ENCODE measurements around the gene MBNL1. TPM values are rescaled to one million over a fixed set of nuclear protein-coding genes. Genes with fewer than 3 reads are reported as not detected.

The MBNL1 gene
- polyA plus RNA-seq, 1 donor from 2014 or later = 12.7 TPM

- H3K36me3 ChIP-seq (ENCODE audit: insufficient read depth, low read length) = no peaks in the 10 kb centered on the region
- no peak overlapping the region for H3K4me3 ChIP-seq (ENCODE audit: low read length)
- H3K27ac ChIP-seq (ENCODE audit: low read length) = no peak overlapping the region
- H3K9me2 ChIP-seq (ENCODE audit: insufficient read depth, low read length) = no peaks in the 10 kb centered on the region
- no peaks in the 10 kb centered on the region for H3K27me3 ChIP-seq (ENCODE audit: insufficient read depth, low read depth, low read length)
- no peaks in the 10 kb centered on the region for H3K79me2 ChIP-seq (replicated peaks; ENCODE audit: insufficient read depth, low read length)
- no peak overlapping the region for H3K9ac ChIP-seq (ENCODE audit: low read length)
- no peaks in the 10 kb centered on the region for H3K9me3 ChIP-seq (ENCODE audit: low read length)
- TF ChIP-seq REST (IDR thresholded peaks at IDR 0.05; ENCODE audit: borderline replicate concordance) (no peak), TAF1 (IDR thresholded peaks at IDR 0.05; ENCODE audit: low read depth) (no peak), EZH2 (IDR thresholded peaks at IDR 0.05; ENCODE audit: borderline replicate concordance, insufficient read depth, low read length, poor library complexity, severe bottlenecking) (no peak), MXI1 (conservative IDR thresholded peaks at IDR 0.05; ENCODE audit: poor library complexity, severe bottlenecking) (no peak), CTCF (IDR thresholded peaks at IDR 0.05; ENCODE audit: poor library complexity, severe bottlenecking) (no peak), POLR2AphosphoS5 (IDR thresholded peaks at IDR 0.05) (no peak), RAD21 (conservative IDR thresholded peaks at IDR 0.05) (no peak)
- no peak overlapping the region for H3K4me2 ChIP-seq (ENCODE audit: low read length)
- H4K20me1 ChIP-seq (ENCODE audit: insufficient read depth) = no peaks in the 10 kb centered on the region
- no peak overlapping the region for H2AFZ ChIP-seq (ENCODE audit: low read depth, low read length)
- no peaks in the 10 kb centered on the region for H3F3A ChIP-seq (ENCODE audit: insufficient read depth, low read length, poor library complexity, severe bottlenecking)
Measured at GRCh38 chr3:152255290-152255689, 13.4 kb upstream of the MBNL1 start.

DNA sequence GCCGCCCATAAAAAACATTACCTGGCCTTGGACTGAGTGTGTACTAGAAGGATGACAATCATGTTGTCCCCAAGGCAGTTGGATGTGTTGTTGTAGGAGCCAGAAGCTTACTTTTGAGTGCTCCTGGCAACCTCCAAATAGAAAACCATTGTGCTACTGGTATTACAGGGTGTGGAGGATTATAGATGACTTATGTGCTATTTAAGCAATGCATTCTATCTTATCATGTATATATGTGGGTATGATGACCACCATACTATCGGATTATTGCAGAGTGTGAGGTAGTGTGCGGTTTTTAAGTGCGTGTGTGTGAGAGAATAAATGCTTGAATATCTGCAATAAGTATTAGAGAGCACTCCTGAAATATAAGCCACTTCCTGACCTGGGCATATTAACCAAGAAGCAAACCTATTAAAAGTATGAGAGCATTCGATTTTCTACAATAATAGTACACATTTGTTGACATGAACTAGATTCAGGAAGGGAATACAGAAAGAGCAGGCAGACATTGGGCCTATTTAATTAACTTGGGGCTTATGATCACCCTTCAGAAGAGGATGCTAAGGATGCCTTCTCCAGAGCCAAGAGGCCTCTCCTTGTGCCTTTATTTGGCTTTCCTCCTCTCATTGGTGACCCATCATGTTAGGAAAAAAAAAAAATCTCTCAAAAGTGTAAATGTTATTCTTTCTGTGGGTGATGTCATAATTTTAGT, 11.7 kb upstream of the MBNL1 start:
- Histone ChIP-seq H3K9me2 (ENCODE audit: insufficient read depth, low read length) (no peaks in the 10 kb centered on the region), H3K27ac (ENCODE audit: low read length) (no peak overlapping the region)

GRCh38 chr3:152257563-152258035, 11.1 kb upstream of the MBNL1 start:
- H3K27me3 ChIP-seq (ENCODE audit: insufficient read depth, low read depth, low read length) = no peaks in the 10 kb centered on the region
- H3K4me2 ChIP-seq (ENCODE audit: low read length) = no peak overlapping the region
- no peak overlapping the region for H3K27ac ChIP-seq (ENCODE audit: low read length)
- no peaks in the 10 kb centered on the region for H3K9me3 ChIP-seq (ENCODE audit: low read length)
- no peaks in the 10 kb centered on the region for H4K20me1 ChIP-seq (ENCODE audit: insufficient read depth)
- TF ChIP-seq REST (IDR thresholded peaks at IDR 0.05; ENCODE audit: borderline replicate concordance) (no peak), MXI1 (conservative IDR thresholded peaks at IDR 0.05; ENCODE audit: poor library complexity, severe bottlenecking) (no peak), CTCF (IDR thresholded peaks at IDR 0.05; ENCODE audit: poor library complexity, severe bottlenecking) (no peak), EZH2 (IDR thresholded peaks at IDR 0.05; ENCODE audit: borderline replicate concordance, insufficient read depth, low read length, poor library complexity, severe bottlenecking) (no peak), SMC3 (conservative IDR thresholded peaks at IDR 0.05; ENCODE audit: poor library complexity) (no peak), POLR2AphosphoS5 (IDR thresholded peaks at IDR 0.05) (no peak), RAD21 (conservative IDR thresholded peaks at IDR 0.05) (no peak), TAF1 (IDR thresholded peaks at IDR 0.05; ENCODE audit: low read depth) (no peak)
- H3K79me2 ChIP-seq (replicated peaks; ENCODE audit: insufficient read depth, low read length) = no peaks in the 10 kb centered on the region
- H3F3A ChIP-seq (ENCODE audit: insufficient read depth, low read length, poor library complexity, severe bottlenecking) = no peaks in the 10 kb centered on the region
- no peak overlapping the region for H3K4me3 ChIP-seq (ENCODE audit: low read length)
- no peaks in the 10 kb centered on the region for H3K36me3 ChIP-seq (ENCODE audit: insufficient read depth, low read length)
- H2AFZ ChIP-seq (ENCODE audit: low read depth, low read length) = no peak overlapping the region
- H3K9ac ChIP-seq (ENCODE audit: low read length) = no peak overlapping the region
- no peaks in the 10 kb centered on the region for H3K9me2 ChIP-seq (ENCODE audit: insufficient read depth, low read length)

More for the DNA sequence above, 11.7 kb upstream of the MBNL1 start:
- no peak overlapping the region for H3K4me3 ChIP-seq (ENCODE audit: low read length)
- no peaks in the 10 kb centered on the region for H3F3A ChIP-seq (ENCODE audit: insufficient read depth, low read length, poor library complexity, severe bottlenecking)
- TF ChIP-seq EP300 (conservative IDR thresholded peaks at IDR 0.05; ENCODE audit: poor library complexity, severe bottlenecking) = no peak
- no peaks in the 10 kb centered on the region for H4K20me1 ChIP-seq (ENCODE audit: insufficient read depth)
- no peaks in the 10 kb centered on the region for H3K36me3 ChIP-seq (ENCODE audit: insufficient read depth, low read length)
- H3K27me3 ChIP-seq (ENCODE audit: insufficient read depth, low read depth, low read length) = no peaks in the 10 kb centered on the region
- no peaks in the 10 kb centered on the region for H3K9me3 ChIP-seq (ENCODE audit: low read length)
- no peak overlapping the region for H2AFZ ChIP-seq (ENCODE audit: low read depth, low read length)
- no peaks in the 10 kb centered on the region for H3K79me2 ChIP-seq (replicated peaks; ENCODE audit: insufficient read depth, low read length)
- H3K4me2 ChIP-seq (ENCODE audit: low read length) = no peak overlapping the region
- H3K9ac ChIP-seq (ENCODE audit: low read length) = no peak overlapping the region

Measured in neural cell (in vitro differentiated cells).